HL-60 (cell line): ENCODE measurements around the gene PCP2.
A peak's percentile ranks its signal among the peaks of the same experiment; 100 is the strongest.

ENCODE experiments used
- DNase-seq, 2 experiments: peaks; one replicate each; pipeline ENCODE4 v3.0.0-alpha.2; 2010 to 2020; ENCODE audit warnings: low read depth in 1 of 2, low spot score in 1 of 2
- H3K27ac ChIP-seq: fragments of 250-450 bp; sonication (Bioruptor Pico); replicated peaks from 2 replicates; pipeline ENCODE4 v1.5.1; 2020; ENCODE audit warnings: mild to moderate bottlenecking, moderate library complexity
- H3K27me3 ChIP-seq: fragments of 250-450 bp; sonication (Bioruptor Pico); 2 replicates; pipeline ENCODE4 v1.5.1; 2021; ENCODE audit warnings: mild to moderate bottlenecking, moderate library complexity; ENCODE audit not compliant: insufficient read depth, poor library complexity, severe bottlenecking
- H3K4me3 ChIP-seq: replicated peaks from 2 replicates; pipeline ENCODE4 v1.5.1; 2011; ENCODE audit warnings: mild to moderate bottlenecking, control low read depth, low read length; ENCODE audit not compliant: insufficient read depth
- GABPA ChIP-seq: IDR thresholded peaks from 2 replicates; pipeline ENCODE4 v1.6.1; 2012; ENCODE audit warnings: low read depth
- POLR2AphosphoS5 ChIP-seq: IDR thresholded peaks from 2 replicates; pipeline ENCODE4 v1.6.1; 2012; ENCODE audit warnings: low read depth
- SPI1 ChIP-seq: IDR thresholded peaks from 2 replicates; pipeline ENCODE4 v1.6.1; 2012; ENCODE audit warnings: low read depth, mild to moderate bottlenecking, borderline replicate concordance
- TF ChIP-seq, protein P1 (sequence below): IDR thresholded peaks from 2 replicates; pipeline ENCODE4 v1.6.1; 2012; ENCODE audit warnings: low read depth; ENCODE audit not compliant: insufficient replicate concordance
- TF ChIP-seq, protein P2 (sequence below): IDR thresholded peaks from one replicate; pipeline ENCODE4 v1.5.1; 2011; ENCODE audit warnings: low read length, control low read depth, inconsistent platforms; ENCODE audit not compliant: insufficient read depth

The PCP2 gene

DNA sequence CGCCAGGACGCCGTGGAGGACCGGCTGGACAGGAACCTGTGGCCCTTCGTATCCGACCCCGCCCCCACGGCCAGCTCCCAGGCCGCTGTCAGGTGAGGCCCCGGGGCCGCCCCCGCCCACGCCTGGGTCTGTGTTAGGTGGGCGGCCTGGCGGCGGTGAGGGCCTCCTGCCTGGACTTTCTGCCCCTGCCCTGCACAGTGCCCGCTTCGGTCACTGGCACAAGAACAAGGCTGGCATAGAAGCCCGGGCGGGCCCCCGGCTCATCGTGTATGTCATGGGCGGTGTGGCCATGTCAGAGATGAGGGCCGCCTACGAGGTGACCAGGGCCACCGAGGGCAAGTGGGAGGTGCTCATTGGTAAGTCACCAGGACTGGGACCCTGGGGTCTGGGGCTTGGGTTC is 13.6 kb upstream of the PCP2 start:
- TF ChIP-seq, protein P1, sequence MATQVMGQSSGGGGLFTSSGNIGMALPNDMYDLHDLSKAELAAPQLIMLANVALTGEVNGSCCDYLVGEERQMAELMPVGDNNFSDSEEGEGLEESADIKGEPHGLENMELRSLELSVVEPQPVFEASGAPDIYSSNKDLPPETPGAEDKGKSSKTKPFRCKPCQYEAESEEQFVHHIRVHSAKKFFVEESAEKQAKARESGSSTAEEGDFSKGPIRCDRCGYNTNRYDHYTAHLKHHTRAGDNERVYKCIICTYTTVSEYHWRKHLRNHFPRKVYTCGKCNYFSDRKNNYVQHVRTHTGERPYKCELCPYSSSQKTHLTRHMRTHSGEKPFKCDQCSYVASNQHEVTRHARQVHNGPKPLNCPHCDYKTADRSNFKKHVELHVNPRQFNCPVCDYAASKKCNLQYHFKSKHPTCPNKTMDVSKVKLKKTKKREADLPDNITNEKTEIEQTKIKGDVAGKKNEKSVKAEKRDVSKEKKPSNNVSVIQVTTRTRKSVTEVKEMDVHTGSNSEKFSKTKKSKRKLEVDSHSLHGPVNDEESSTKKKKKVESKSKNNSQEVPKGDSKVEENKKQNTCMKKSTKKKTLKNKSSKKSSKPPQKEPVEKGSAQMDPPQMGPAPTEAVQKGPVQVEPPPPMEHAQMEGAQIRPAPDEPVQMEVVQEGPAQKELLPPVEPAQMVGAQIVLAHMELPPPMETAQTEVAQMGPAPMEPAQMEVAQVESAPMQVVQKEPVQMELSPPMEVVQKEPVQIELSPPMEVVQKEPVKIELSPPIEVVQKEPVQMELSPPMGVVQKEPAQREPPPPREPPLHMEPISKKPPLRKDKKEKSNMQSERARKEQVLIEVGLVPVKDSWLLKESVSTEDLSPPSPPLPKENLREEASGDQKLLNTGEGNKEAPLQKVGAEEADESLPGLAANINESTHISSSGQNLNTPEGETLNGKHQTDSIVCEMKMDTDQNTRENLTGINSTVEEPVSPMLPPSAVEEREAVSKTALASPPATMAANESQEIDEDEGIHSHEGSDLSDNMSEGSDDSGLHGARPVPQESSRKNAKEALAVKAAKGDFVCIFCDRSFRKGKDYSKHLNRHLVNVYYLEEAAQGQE = no peak
- TF ChIP-seq, protein P2, sequence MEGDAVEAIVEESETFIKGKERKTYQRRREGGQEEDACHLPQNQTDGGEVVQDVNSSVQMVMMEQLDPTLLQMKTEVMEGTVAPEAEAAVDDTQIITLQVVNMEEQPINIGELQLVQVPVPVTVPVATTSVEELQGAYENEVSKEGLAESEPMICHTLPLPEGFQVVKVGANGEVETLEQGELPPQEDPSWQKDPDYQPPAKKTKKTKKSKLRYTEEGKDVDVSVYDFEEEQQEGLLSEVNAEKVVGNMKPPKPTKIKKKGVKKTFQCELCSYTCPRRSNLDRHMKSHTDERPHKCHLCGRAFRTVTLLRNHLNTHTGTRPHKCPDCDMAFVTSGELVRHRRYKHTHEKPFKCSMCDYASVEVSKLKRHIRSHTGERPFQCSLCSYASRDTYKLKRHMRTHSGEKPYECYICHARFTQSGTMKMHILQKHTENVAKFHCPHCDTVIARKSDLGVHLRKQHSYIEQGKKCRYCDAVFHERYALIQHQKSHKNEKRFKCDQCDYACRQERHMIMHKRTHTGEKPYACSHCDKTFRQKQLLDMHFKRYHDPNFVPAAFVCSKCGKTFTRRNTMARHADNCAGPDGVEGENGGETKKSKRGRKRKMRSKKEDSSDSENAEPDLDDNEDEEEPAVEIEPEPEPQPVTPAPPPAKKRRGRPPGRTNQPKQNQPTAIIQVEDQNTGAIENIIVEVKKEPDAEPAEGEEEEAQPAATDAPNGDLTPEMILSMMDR = no peak
- TF ChIP-seq POLR2AphosphoS5 (no peak), SPI1 (no peak), GABPA (no peak)
- H3K4me3 ChIP-seq = no peak overlapping the region
- no peaks in the 10 kb centered on the region for H3K27me3 ChIP-seq

GRCh38 chr19:7646426-7646700 is 12.8 kb upstream of the PCP2 start:
- Histone ChIP-seq H3K27ac (peak overlapping the region; percentile 90), H3K4me3 (peak overlapping the region; percentile 49), H3K27me3 (no peaks in the 10 kb centered on the region)
- TF ChIP-seq POLR2AphosphoS5 (no peak), SPI1 (no peak)
- TF ChIP-seq, protein P1 = no peak
- TF ChIP-seq, protein P2 = no peak
- DNase-seq = no peak

More for the DNA sequence above, 13.6 kb upstream of the PCP2 start:
- no peak for DNase-seq
- no peak overlapping the region for H3K27ac ChIP-seq

- peak overlapping the region; percentile 90 for H3K27ac ChIP-seq
- H3K4me3 ChIP-seq = peak overlapping the region; percentile 49
Observed at GRCh38 chr19:7645656-7646425, 12.3 kb upstream of the PCP2 start.

More at GRCh38 chr19:7645656-7646425, 12.3 kb upstream of the PCP2 start:
- TF ChIP-seq, protein P1 = no peak
- peak; percentile 56 for TF ChIP-seq SPI1
- TF ChIP-seq POLR2AphosphoS5 = no peak; the same call in 1 of the 2 replicates
- TF ChIP-seq GABPA = no peak
- TF ChIP-seq, protein P2 = no peak
- no peaks in the 10 kb centered on the region for H3K27me3 ChIP-seq
- DNase-seq = peak in 1 of 2 experiments; percentile 61
